Endothelial cell (in vitro differentiated cells): ENCODE data around the gene CCDC142. TPM values are rescaled to one million over a fixed set of nuclear protein-coding genes. Genes with fewer than 3 reads are reported as not detected.
A peak's percentile ranks its signal among the peaks of the same experiment; 100 is the strongest.
"Not testable (repeated sequence)": the region's sequence is repeated elsewhere in the genome, so short reads cannot be mapped to it uniquely, and the experiment has no call there.

Source experiments
- DNase-seq: peaks from one replicate; pipeline ENCODE4 v3.0.0; 2021; ENCODE audit warnings: low spot score
- H3K27ac Mint-ChIP-seq: one replicate; pipeline ENCODE4 v1.8.0; 2021; ENCODE audit warnings: mixed read lengths, inconsistent platforms; ENCODE audit not compliant: unreplicated experiment
- H3K27me3 Mint-ChIP-seq: one replicate; pipeline ENCODE4 v1.8.0; 2021; ENCODE audit warnings: mild to moderate bottlenecking, moderate library complexity, mixed read lengths, inconsistent platforms; ENCODE audit not compliant: unreplicated experiment
- H3K36me3 Mint-ChIP-seq: one replicate; pipeline ENCODE4 v1.8.0; 2021; ENCODE audit warnings: mild to moderate bottlenecking, low read depth, mixed read lengths, inconsistent platforms; ENCODE audit not compliant: unreplicated experiment
- H3K4me1 Mint-ChIP-seq: one replicate; pipeline ENCODE4 v1.8.0; 2021; ENCODE audit warnings: mild to moderate bottlenecking, mixed read lengths, inconsistent platforms; ENCODE audit not compliant: unreplicated experiment
- H3K4me3 Mint-ChIP-seq: one replicate; pipeline ENCODE4 v1.8.0; 2021; ENCODE audit warnings: mild to moderate bottlenecking, mixed read lengths, inconsistent platforms; ENCODE audit not compliant: unreplicated experiment
- H3K9me3 Mint-ChIP-seq: one replicate; pipeline ENCODE4 v1.8.0; 2021; ENCODE audit warnings: mixed read lengths, inconsistent platforms; ENCODE audit not compliant: unreplicated experiment
- CTCF ChIP-seq: fragments of 200-600 bp; sonication (generic); IDR thresholded peaks from one replicate; pipeline ENCODE4 v1.5.0; 2021; ENCODE audit warnings: antibody characterized with exemption; ENCODE audit not compliant: unreplicated experiment
- total RNA-seq: library from RNA; stranded (reverse); fragmentation: NEBNext Ultra II Directional; extraction: Animal tissue kit (Norgen Biotek cat#: 25700); gene quantifications from one replicate; pipeline ENCODE4 v1.2.1, GENCODE V29; 2021; ENCODE audit not compliant: unreplicated experiment

Gene CCDC142
- total RNA-seq, 1 donor from 2014 or later, result 20.7 TPM

DNA sequence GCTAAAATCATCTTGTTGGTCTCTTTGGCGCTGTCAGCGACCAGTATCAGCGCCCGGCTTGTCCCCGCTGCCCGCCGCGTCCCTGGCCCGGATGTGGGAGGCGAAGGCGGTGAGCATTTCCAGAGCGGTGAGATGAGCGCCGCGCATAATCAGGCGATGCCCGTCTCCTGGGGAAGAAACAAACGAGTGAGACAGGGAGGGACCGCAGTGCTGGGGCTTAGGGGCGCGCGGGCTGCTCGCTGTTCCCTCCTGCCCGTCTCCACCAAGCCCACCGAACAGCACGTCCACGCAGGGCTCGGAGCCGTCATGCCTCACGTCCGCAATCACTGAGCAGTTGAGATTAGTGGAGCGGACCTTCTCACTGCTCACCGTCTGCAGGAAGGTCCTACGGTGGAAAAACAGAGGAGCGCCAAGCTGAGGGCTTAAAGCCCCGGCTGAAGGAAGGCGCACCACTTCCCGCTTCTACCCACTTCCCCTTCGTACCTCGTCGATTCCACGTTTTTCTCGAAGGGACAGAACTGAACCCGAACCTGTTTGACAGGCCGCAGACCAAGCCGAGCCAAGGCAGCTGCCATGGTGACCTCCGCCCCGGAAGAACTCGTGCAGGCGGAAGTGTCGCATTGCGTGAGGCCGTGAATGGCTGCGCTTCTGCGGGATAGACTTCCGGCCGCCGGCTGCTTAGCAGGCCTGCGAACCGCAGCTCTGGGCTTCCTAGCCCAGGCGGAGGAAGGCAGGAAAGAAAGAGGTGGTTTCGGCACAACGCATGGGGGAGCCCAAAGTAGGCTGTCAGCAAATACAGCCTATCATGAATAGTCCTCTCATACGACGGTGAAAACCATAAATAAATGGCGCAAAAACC lies 10.5 kb downstream of the CCDC142 start, which contains the start of gene MRPL53:
Gene MRPL53 (minus strand): TSS at position 595 of the 859 bp plus-strand sequence. CDS start 20 bp downstream, at position 575.
- H3K9me3 Mint-ChIP-seq, result no peaks in the 10 kb centered on the region
- H3K27ac Mint-ChIP-seq, result peak within 1 kb of the TSS; percentile 97
- TF ChIP-seq CTCF, result no peak
- peaks cover 8% of the 10 kb centered on the region for H3K27me3 Mint-ChIP-seq
- peaks cover 25% of the 10 kb centered on the region for H3K36me3 Mint-ChIP-seq
- H3K4me1 Mint-ChIP-seq, result peaks cover 13% of the 10 kb centered on the region
- peak within 1 kb of the TSS; percentile 95 for H3K4me3 Mint-ChIP-seq
- DNase-seq, result peak; percentile 91

- peak overlapping the region; percentile 97 for H3K27ac Mint-ChIP-seq
These were observed 11.3 kb downstream of the CCDC142 start for GRCh38 chr2:74471332-74472065.

DNA sequence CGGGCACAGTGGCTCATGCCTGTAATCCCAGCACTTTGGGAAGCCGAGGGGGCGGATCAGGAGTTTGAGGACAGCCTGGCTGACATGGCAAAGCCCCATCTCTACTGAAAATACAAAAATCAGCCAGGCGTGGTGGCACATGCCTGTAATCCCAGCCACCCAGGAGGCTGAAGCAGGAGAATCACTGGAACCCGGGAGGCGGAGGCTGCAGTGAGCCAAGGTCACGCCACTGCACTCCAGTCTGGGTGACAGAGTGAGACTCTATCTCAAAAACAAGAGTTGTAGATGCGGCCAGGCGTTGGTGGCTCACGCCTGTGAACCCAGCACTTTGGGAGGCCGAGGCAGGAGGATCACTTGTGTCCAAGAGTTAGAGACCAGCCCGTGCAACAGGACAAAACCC lies 12.1 kb downstream of the CCDC142 start:
- H3K27ac Mint-ChIP-seq, H3K27me3 Mint-ChIP-seq, DNase-seq, H3K9me3 Mint-ChIP-seq: not testable (repeated sequence)
- Mint-ChIP-seq H3K4me3 (peak overlapping the region; percentile 66), H3K4me1 (peaks cover 10% of the 10 kb centered on the region), H3K36me3 (peaks cover 17% of the 10 kb centered on the region)

More at GRCh38 chr2:74471332-74472065, 11.3 kb downstream of the CCDC142 start:
- Mint-ChIP-seq H3K4me1 (peaks cover 10% of the 10 kb centered on the region), H3K9me3 (no peaks in the 10 kb centered on the region), H3K27me3 (peaks cover 8% of the 10 kb centered on the region), H3K36me3 (peaks cover 19% of the 10 kb centered on the region), H3K4me3 (peak overlapping the region; percentile 95)
- DNase-seq, result no peak
- no peak for TF ChIP-seq CTCF

GRCh38 chr2:74464406-74464805 lies 18.4 kb downstream of the CCDC142 start:
- Mint-ChIP-seq H3K9me3 (no peaks in the 10 kb centered on the region), H3K27me3 (peaks cover 14% of the 10 kb centered on the region), H3K27ac (no peak overlapping the region), H3K36me3 (peaks cover 9% of the 10 kb centered on the region), H3K4me1 (peaks cover 15% of the 10 kb centered on the region), H3K4me3 (peak overlapping the region; percentile 90)
- DNase-seq, result no peak
- no peak for TF ChIP-seq CTCF

DNA sequence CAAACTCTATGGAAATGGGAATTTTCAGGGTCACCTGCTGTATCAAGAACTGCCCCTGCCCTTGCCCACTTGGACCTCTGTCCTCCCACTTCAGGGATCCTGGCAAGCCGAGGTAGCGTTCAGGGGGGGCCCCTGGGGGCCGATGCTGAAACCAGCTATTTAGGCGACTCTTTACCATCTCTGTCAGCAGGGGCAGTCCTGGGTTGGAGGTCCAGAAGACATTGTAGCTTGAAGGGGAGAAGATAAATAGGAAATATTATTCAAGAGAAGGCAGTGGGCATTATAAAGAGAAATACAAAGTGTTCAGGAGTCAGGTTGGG lies 20.1 kb downstream of the CCDC142 start:
- no peak for DNase-seq
- peaks cover 27% of the 10 kb centered on the region for H3K4me1 Mint-ChIP-seq
- H3K4me3 Mint-ChIP-seq, result no peak overlapping the region
- no peak overlapping the region for H3K27ac Mint-ChIP-seq
- H3K9me3 Mint-ChIP-seq, result no peaks in the 10 kb centered on the region
- no peak for TF ChIP-seq CTCF
- H3K36me3 Mint-ChIP-seq, result peaks cover 9% of the 10 kb centered on the region
- H3K27me3 Mint-ChIP-seq, result peaks cover 18% of the 10 kb centered on the region
